MG63 (cell line): ENCODE measurements around the gene SLC25A42. TPM values are rescaled to one million over a fixed set of nuclear protein-coding genes. Genes with fewer than 3 reads are reported as not detected.
"Not testable (repeated sequence)": the region's sequence is repeated elsewhere in the genome, so short reads cannot be mapped to it uniquely, and the experiment has no call there.

ENCODE experiments used
- DNase-seq: peaks from one replicate; pipeline ENCODE4 v3.0.0-alpha.2; 2020
- H3K27me3 ChIP-seq: fragments of 250-450 bp; sonication (Bioruptor Pico); 2 replicates; pipeline ENCODE4 v1.5.1; 2020; ENCODE audit warnings: mild to moderate bottlenecking, moderate library complexity
- H3K36me3 ChIP-seq: fragments of 250-450 bp; sonication (Bioruptor Pico); 2 replicates; pipeline ENCODE4 v1.5.1; 2020; ENCODE audit warnings: mild to moderate bottlenecking, moderate library complexity
- H3K4me3 ChIP-seq: fragments of 250-450 bp; sonication (Bioruptor Pico); 2 replicates; pipeline ENCODE4 v1.5.1; 2020; ENCODE audit warnings: mild to moderate bottlenecking, moderate library complexity
- H3K9me3 ChIP-seq: fragments of 250-450 bp; sonication (Bioruptor Pico); 2 replicates; pipeline ENCODE4 v1.5.1; 2020; ENCODE audit warnings: mild to moderate bottlenecking, moderate library complexity
- total RNA-seq: library from RNA; depleted of rRNA; stranded (reverse); fragments of >200 nt; shearing (Covaris generic); gene quantifications from 2 replicates; pipeline ENCODE4 v1.2.3, GENCODE V29; 2014; ENCODE audit warnings: low replicate concordance

Gene SLC25A42
- total RNA-seq, 1 experiment from 2014 or later = 10.0 TPM

- H3K36me3 ChIP-seq = no peaks in the 10 kb centered on the region
- DNase-seq = no peak
- no peaks in the 10 kb centered on the region for H3K27me3 ChIP-seq
- no peak overlapping the region for H3K4me3 ChIP-seq
- H3K9me3 ChIP-seq = no peaks in the 10 kb centered on the region
Measured at GRCh38 chr19:19081642-19082151, 17.9 kb downstream of the SLC25A42 start.

DNA sequence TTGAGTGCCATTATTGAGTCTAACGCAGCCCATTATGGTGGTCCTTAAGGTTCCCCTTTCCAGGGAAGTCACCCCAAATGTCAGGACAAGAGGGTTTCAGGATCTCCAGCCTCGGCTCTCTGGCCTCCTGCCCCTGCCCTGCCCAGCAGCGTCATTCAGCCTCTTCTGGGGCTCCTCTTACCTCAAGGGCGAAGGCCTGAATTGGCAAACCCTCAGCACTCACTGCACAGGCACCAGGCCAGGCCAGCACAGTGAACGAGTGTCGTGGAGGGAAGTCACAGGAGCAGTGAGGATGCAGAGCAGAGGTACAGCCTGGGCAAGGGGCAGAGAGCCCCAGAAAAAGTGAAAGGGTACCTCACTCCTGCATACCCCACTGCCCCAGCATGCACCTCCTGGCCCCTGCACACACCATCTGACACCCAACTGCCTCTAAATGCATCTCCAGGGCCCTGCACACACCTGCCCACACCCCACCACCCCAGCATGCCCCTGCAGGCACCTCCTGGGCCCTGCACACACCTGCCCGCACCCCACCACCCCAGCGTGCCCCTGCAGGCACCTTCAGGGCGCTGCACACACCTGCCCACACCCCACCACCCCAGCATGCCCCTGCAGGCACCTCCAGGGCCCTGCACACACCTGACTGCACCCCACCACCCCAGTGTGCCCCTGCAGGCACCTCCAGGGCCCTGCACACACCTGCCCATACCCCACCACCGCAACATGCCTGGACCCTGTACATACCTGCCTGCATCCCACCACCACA, 19.8 kb downstream of the SLC25A42 start:
- H3K27me3 ChIP-seq = no peaks in the 10 kb centered on the region
- H3K4me3 ChIP-seq = no peak overlapping the region
- H3K36me3 ChIP-seq = no peaks in the 10 kb centered on the region
- DNase-seq = no peak
- H3K9me3 ChIP-seq = no peaks in the 10 kb centered on the region

DNA sequence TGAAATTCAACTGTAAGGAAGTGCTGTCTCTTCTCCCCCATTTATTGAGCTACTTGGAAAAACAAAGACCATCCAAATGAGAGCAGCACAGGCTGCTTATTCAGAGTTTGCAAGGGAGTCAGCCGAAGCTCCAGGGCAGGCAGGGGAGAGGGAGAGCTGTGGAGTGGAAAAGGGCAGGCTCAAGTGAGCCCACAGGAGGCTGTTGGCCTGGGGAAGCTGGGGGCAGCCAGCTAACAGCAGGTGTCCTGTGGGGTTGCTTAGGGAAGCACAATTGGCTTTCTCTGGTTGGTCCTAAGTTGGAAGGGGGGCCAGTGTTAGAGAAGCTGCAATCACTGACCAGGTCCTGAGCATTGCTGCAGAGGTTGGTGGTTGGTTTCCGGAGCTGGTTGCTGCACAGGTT, 23.9 kb downstream of the SLC25A42 start:
- no peak for DNase-seq

DNA sequence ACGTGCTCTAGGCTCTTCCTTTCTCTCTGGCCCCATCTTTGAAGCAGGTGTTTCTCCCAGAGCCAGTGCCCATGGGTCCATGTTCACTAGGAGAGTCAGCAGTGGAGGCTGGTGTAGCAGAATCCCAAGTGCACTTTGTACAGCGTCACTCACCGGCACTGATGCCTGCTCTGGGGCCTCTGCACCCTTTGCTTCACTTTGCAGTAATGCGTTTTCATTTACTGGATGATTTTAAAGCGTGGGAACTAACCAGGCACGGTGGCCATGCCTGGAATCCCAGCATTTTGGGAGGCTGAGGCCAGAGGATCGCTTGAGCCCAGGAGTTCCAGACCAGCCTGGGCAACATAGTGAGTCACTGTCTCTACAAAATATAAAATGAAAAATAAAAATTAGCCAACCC, 30.7 kb downstream of the SLC25A42 start:
- Histone ChIP-seq H3K36me3 (no peaks in the 10 kb centered on the region), H3K27me3 (no peaks in the 10 kb centered on the region), H3K9me3 (no peaks in the 10 kb centered on the region), H3K4me3 (no peak overlapping the region)
- DNase-seq = no peak

More for the DNA sequence above, 23.9 kb downstream of the SLC25A42 start:
- Histone ChIP-seq H3K27me3 (no peaks in the 10 kb centered on the region), H3K36me3 (no peaks in the 10 kb centered on the region), H3K4me3 (no peak overlapping the region), H3K9me3 (no peaks in the 10 kb centered on the region)

GRCh38 chr19:19095691-19096090, 31.9 kb downstream of the SLC25A42 start:
- Histone ChIP-seq H3K36me3 (no peaks in the 10 kb centered on the region), H3K9me3 (no peaks in the 10 kb centered on the region), H3K27me3 (no peaks in the 10 kb centered on the region), H3K4me3 (no peak overlapping the region)
- no peak for DNase-seq

DNA sequence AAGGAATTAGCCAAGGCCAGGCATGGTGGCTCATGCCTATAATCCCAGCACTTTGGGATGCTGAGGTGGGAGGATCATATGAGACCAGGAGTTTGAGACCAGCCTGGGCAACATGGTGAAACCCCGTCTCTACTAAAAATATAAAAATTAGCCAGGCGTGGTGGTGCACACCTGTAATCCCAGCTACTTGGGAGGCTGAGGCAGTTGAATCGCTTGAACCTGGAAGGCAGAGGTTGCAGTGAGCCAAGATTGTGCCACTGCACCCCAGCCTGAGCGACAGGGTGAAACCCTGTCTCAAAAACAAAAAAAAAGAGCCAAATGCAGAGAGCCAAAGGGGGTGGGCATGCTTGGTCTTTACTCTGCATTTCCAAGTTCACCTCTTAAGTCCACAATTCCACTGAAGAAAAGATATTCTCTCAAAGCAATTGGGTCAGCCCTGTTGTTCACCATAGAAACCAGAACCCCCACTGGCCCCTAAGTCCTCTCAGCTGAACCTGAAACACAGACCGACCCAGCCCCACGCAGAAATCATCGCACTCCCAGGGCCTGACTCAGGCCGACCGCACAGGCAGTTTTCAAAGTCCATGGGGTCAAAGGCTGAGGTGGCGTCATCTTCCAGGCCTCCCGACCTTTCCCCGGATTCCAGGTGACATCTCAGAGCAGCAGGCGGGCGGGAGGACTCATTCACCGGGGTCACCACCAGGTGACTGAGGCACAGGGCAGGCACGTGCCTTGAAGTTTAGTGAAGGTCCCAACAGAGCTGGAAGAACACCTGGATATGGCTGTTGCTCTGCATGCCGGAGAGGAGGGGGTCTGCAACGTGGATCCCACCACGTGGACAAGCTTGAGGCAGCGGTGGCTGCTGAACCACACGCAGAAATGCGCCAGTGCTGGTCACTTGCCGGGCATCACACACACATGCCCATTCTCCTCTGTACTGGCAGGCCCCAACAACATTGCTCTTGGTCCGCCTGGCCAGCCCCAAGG, 33.1 kb downstream of the SLC25A42 start:
- Histone ChIP-seq H3K36me3 (no peaks in the 10 kb centered on the region), H3K4me3 (no peak overlapping the region), H3K27me3 (no peaks in the 10 kb centered on the region), H3K9me3 (no peaks in the 10 kb centered on the region)
- DNase-seq = no peak

GRCh38 chr19:19098084-19098702, 34.4 kb downstream of the SLC25A42 start:
- Histone ChIP-seq H3K36me3 (no peaks in the 10 kb centered on the region), H3K9me3 (no peaks in the 10 kb centered on the region), H3K27me3 (no peaks in the 10 kb centered on the region), H3K4me3 (no peak overlapping the region)
- DNase-seq = no peak

GRCh38 chr19:19098703-19099632, 35.2 kb downstream of the SLC25A42 start:
- H3K4me3 ChIP-seq = no peak overlapping the region
- H3K36me3 ChIP-seq = no peaks in the 10 kb centered on the region
- H3K27me3 ChIP-seq = no peaks in the 10 kb centered on the region
- H3K9me3 ChIP-seq = no peaks in the 10 kb centered on the region
- no peak for DNase-seq

- Histone ChIP-seq H3K9me3 (no peaks in the 10 kb centered on the region), H3K36me3 (no peaks in the 10 kb centered on the region), H3K27me3 (no peaks in the 10 kb centered on the region), H3K4me3 (no peak overlapping the region)
- DNase-seq = no peak
Measured at GRCh38 chr19:19101540-19101939, 37.7 kb downstream of the SLC25A42 start.

GRCh38 chr19:19102566-19102965, 38.8 kb downstream of the SLC25A42 start:
- H3K4me3 ChIP-seq, DNase-seq: not testable (repeated sequence)

GRCh38 chr19:19103167-19103566, 39.4 kb downstream of the SLC25A42 start:
- Histone ChIP-seq H3K4me3 (no peak overlapping the region), H3K9me3 (no peaks in the 10 kb centered on the region), H3K27me3 (no peaks in the 10 kb centered on the region), H3K36me3 (no peaks in the 10 kb centered on the region)
- no peak for DNase-seq

More at GRCh38 chr19:19102566-19102965, 38.8 kb downstream of the SLC25A42 start:
- H3K27me3 ChIP-seq, H3K9me3 ChIP-seq, H3K36me3 ChIP-seq: not testable (repeated sequence)

DNA sequence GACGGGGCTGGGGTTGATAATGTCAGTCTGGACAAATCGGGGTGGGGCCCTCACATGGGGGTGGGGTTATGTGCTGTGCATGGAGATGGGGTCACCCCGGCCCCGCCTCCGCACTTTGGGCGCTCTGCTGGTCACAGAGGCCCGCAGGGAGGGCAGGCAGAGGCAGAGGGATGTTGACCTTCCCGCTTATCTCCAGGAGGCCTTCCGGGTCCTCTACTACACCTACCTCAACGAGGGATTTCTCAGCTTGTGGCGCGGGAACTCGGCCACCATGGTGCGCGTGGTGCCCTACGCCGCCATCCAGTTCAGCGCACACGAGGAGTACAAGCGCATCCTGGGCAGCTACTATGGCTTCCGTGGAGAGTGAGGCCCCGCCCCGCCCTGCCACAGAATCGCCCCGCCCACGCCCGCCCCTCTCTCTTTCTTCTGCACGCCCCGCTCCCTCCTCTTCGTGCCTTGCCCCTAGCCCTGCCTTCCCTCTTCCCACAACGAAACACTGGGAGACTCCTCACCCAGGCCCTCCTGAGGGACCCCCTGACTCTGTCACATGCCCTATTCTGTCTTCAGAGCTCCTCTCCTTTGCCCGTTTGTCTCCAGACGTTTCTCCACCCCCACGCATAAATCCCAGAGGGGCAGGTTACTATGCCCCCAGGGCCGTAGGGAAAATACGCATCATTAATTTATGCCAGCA, 41.7 kb downstream of the SLC25A42 start:
- no peak for DNase-seq
- Histone ChIP-seq H3K36me3 (no peaks in the 10 kb centered on the region), H3K9me3 (no peaks in the 10 kb centered on the region), H3K27me3 (no peaks in the 10 kb centered on the region; the same call in 1 of the 2 replicates), H3K4me3 (no peak overlapping the region)

- Histone ChIP-seq H3K9me3 (no peaks in the 10 kb centered on the region), H3K27me3 (no peaks in the 10 kb centered on the region; the same call in 1 of the 2 replicates), H3K36me3 (no peaks in the 10 kb centered on the region), H3K4me3 (no peak overlapping the region)
- DNase-seq = no peak
Measured at GRCh38 chr19:19106056-19106551, 42.3 kb downstream of the SLC25A42 start.

DNA sequence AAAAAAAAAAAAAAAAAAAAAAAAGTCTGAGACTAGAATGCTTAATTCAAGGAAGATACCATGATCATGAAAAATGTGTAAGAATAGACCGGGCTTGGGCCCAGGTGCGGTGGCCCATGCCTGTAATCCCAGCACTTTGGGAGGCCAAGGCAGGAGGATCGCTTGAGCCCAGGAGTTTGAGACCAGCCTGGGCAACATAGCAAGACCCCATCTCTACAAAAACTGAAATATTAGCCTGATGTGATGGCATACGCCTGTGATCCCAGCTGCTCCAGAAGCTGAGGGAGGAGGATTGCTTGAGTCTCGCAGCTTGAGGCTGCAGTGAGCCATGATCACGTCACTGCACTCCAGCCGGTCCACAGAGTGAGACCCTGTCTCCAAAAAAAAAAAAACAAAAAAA, 43.1 kb downstream of the SLC25A42 start:
- DNase-seq, H3K36me3 ChIP-seq, H3K27me3 ChIP-seq, H3K4me3 ChIP-seq, H3K9me3 ChIP-seq: not testable (repeated sequence)

- no peak for DNase-seq
- Histone ChIP-seq H3K4me3 (no peak overlapping the region), H3K27me3 (no peaks in the 10 kb centered on the region; the same call in 1 of the 2 replicates)
Measured at GRCh38 chr19:19107654-19108053, 43.9 kb downstream of the SLC25A42 start.

More at GRCh38 chr19:19107654-19108053, 43.9 kb downstream of the SLC25A42 start:
- Histone ChIP-seq H3K36me3 (no peaks in the 10 kb centered on the region), H3K9me3 (no peaks in the 10 kb centered on the region)
